Myocyte (in vitro differentiated cells): ENCODE data around the gene GRAMD1B. TPM values are rescaled to one million over a fixed set of nuclear protein-coding genes. Genes with fewer than 3 reads are reported as not detected.
"Not testable (repeated sequence)": the region's sequence is repeated elsewhere in the genome, so short reads cannot be mapped to it uniquely, and the experiment has no call there.

Source experiments
- DNase-seq: peaks from one replicate; pipeline ENCODE4 v3.0.0-alpha.2; 2012; ENCODE audit warnings: low read depth
- total RNA-seq: library from RNA; depleted of rRNA; stranded (reverse); fragments of >200 nt; gene quantifications from 2 replicates; pipeline ENCODE4 v1.2.3, GENCODE V29; 2014

The GRAMD1B gene
- total RNA-seq, 1 donor from 2014 or later = 27.3 TPM

DNA sequence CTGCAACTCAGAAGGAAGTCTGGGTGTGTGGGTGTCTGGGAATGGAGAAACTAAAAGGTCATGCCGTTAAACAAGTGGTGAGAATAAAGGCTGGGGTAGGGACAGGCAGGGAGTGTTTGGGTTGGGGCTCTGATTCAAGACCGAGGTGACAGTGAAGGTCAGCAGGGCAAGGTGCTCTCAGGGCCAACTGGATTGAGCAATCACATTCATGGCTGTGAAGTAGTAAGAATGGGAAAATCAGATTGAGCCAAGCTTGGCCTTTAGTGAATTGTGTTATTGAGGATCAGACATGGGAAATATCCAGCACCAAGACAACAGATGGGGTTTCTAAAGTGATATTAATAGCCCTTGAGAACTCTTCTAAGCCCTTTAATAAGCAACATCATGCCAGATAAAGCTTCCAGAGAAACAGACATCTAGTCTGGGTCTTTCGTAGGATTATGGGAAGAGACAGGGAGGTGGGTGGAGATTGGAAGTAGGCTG is 200.1 kb downstream of the GRAMD1B start:
- DNase-seq = peak; percentile 24

DNA sequence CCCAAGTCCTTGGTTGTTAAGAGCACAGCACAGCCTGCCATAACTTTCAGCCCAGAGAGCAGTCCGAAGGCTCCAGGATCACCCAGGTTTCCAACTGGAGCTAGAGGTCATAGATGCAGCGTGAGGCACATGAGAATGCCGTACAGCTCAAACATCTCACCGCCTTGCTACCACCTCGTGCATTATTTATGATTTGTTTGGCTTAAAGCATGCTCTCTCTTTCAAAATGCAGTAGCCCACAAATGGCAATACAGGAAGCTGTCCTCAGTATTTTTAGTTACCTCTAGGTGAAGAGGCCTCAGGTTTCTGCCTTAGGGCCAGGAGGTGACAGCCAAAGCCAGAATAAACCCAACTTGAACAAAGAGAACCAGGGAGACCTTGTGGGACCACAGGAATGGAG is 210.0 kb downstream of the GRAMD1B start:
- no peak for DNase-seq

DNA sequence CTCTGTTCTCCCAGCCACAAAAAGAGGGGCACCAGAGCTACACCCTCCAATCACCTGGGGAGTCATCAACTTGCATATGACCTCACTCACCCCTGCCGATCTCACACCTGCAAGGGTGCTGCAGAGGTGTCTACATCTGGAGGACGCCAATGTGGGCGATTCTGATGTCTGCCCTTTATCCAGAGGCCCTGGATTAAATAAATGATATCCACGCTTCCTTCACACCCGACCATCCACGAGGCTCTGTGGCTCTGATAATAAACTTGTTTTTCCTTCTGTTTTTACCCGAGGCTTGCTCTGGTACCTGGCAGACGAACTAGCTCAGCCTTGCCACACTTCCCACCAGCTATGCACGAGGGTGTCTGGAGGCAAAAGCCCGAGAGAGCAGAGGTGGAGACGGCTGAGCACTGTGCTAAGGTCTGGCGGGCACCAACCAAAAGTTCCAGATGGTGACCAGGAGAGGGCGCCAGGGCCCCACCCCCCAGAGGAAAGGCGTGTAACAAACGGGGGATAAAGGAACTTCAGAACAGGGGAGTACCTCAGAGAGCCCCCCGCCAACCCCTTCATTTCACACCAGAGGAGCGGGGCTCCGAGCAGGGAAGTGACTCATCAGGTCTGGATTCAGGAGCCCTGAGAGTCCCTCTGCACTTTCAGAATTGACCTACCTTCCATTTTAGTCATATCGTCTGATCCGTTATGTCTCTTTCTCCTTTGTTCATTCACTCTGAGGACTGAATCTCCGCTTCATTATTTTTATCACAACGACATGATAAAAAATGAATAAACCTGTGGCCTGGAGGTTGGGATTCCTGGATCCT is 210.8 kb downstream of the GRAMD1B start:
- peak; percentile 50 for DNase-seq

DNA sequence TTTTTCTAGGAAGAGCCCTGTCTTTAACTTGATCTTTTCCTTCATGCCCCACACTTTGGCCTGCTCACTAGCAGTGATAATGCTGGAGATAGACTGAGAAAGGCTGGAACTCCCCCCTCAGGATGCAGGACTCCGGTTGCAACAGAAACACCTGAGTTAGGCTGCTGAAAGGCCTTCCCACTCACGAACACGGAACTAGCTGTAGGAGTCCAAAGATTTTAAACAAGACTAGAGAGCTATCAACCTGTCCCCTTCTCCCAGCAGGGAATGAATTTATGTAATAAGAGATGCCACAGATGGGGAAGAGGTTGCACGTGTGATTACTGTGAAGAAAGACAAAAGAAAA is 211.4 kb downstream of the GRAMD1B start:
- DNase-seq = no peak

DNA sequence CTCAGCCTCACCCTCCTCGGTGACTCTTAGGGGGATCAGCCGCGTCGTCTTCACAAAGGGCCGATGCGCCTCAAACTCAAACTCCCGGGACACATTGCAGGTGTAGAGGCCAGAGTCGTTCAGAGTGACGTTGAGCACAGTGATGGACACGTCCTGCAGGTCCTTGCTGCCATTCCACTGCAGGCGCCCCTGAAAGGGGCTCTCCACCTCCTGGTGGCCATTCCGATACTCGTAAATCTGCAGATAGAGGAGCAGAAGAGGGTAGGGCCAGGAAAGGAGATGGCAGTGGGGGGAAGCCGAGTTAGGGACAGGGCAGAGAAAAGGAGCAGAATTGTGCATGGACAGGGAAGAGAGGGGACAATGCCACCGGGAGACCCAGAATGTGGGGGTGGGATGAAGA is 212.4 kb downstream of the GRAMD1B start:
- no peak for DNase-seq

DNA sequence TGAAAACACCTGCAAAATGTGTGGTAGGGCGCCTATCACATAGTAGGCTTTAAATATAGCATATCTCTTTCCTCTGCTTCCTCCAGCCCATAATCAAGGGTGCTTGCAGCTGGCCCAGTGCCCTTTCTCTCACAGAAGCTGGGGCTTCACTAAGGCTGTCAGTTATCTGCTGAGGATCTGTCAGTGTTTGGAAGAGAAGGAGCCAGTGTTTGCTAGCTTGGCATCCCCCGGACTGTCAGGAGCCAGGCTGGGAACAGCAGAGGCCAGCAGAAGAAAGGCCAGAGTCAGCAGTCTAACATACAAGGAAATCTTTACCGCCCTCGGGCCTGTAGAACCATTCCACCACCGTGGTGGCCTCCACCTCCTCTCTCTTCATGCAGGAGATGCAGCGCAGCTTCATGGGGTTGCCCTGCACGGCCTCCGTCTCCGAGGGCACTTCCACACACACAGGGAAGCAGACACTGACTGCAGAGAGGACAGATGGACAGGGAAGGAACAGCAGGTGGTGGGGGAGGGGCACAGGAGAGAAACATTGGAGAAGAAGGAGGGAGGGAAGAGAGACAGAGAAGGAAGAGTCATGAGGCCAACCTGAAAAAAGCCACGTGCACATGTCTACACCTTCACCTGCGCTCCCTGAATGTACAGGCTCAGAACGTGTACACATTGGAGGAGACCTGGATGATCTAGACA is 215.4 kb downstream of the GRAMD1B start:
- no peak for DNase-seq

DNA sequence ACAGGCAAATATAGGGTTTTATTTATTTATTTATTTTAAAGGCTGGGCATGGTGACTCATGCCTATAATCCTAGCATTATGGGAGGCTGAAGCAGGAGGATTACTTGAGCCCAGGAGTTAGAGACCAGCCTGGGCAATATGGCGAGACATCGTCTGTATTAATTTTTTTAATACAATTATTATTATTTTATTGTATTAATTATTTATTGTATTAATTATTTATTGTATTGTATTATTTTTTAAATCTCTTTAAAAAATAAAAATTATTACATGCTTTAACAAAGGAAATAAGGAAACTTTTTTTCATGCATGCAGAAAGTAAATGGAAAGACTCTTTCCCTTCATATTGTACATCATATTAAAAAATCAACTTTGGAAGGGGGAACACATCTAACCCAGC is 220.8 kb downstream of the GRAMD1B start:
- no peak for DNase-seq

DNA sequence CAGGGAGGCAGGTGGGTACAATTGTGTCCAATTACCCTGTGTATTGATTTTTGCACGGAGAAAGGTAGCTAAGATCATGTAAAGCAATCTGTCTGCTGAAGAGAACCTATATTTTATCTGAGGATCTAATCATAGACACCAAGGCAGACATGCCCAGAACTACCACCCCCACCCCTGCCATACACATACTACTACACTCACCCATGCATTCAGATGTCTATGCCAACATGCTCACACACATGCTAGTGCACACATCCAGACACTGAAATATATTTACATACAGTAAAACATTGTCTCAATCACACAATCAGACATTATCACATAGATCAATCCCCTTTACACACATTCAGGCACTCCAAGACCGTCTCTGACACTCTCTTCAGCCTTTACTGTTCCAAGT is 222.5 kb downstream of the GRAMD1B start:
- no peak for DNase-seq

DNA sequence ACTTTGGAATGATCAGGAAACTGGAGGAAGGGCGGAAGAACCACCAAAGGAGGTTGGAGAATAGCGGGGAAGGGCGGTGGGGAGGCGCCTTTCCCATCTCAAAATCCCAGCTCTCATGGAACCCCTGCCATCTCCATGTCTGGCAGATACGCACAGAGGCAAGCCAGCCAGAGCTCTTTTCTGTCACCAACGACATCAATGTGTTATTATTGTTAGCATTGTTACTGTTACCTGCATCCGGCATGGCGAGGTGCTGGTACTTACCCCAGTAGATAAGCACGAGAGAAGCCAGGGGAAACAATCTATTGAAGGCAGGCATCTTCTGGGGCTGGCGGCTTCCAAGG is 223.4 kb downstream of the GRAMD1B start:
- DNase-seq = no peak

DNA sequence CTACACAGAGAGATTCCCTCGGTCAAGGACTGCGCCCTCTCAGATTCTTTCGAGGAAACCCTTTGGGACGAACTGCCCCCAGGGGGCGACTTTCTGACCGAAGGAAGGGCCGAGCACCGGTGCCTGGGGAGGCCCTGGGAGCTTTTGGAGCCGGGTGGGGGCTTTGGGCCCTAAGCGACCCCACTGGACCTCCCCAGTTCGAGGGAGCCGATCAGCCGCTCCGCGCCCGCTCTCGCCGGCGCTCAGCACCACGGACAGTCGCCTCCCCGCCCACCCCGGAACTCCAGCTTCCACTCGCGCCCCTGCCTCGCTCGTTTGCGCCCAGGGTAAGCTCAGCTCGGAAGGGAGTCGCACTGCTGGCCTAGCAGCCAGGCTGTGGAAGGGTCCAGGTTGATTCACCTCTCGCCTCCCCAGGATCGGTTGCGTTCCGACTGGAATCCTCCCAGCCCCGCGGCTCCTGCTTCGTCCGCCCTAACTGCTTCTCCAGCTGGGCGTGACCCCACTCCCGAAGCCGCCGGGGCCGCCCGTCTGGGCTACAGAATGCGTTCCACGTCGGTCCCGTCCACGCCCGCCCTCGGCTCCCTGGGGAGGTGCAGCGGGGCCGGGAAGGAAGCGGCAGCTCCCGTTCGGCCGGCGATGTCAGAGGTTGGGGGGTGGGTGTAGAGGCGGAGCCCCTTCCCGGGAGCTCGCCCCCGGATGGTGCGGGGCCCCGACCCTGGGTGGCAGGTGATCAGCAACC is 223.9 kb downstream of the GRAMD1B start:
- peak; percentile 48 for DNase-seq

DNA sequence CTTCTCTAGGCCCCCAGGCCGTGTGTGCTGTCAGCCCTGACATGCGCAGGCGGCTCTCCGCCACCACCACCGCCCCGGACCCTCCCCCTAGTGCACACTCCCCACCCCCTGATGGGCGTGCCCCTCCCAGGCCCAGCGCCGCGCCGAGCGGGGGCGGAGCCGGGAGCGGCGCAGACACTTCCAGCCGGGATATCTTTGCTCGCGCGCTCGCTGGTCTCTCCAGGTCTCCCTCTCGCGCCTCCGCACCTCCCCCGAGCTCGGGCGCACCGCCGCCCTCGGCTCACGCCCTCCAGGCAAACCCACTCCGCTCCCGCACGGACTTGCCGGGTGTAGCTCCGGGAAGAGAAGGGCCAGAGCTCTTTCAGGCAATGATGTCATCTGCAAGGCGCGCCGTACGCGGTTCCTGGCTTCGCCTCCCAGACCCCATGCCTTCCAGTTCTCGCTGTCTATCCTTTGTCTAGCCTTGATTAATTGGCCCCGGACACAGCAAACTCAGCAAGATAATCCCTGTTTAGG is 224.6 kb downstream of the GRAMD1B start, which contains the start of gene SCN3B:
Gene SCN3B, minus strand, starts transcription at position 59 of the 516 bp plus-strand sequence. CDS start 823 bp downstream, outside the sequence.
- DNase-seq = peak; percentile 70

DNA sequence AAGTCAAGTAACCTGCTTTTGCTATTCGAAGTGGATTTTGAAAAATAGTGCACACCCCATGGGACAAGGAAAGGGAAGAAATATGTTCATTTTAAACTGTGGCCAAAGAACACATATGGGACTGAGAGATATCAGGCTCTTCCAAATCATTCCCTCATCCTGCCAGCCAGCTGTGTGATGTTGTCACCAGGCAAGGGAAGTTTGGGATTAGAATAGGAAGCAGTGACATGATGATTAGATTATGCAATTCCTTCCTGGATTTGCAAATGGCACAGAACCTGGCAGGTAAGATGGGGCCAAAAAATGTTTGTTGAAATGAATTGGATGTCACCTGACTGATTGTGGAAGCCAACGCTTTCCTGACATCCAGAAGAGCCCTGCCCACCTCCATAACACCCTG is 229.2 kb downstream of the GRAMD1B start:
- no peak for DNase-seq

DNA sequence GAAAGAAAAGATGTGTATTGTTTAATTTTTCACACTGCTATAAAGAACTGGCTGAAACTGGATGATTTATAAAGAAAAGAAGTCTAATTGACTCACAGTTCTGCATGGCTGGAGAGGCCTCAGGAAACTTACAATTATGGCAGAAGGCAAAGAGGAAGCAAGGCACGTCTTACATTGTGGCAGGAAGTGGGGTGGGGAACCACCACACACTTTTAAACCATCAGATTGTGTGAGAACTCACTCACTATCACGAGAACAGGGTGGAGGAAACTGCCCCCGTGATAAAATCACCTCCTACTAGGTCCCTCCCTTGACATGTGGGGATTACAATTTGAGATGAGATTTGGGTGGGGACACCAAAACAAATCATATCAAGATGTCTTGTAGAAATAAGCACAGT is 229.9 kb downstream of the GRAMD1B start:
- not testable (repeated sequence) for DNase-seq

DNA sequence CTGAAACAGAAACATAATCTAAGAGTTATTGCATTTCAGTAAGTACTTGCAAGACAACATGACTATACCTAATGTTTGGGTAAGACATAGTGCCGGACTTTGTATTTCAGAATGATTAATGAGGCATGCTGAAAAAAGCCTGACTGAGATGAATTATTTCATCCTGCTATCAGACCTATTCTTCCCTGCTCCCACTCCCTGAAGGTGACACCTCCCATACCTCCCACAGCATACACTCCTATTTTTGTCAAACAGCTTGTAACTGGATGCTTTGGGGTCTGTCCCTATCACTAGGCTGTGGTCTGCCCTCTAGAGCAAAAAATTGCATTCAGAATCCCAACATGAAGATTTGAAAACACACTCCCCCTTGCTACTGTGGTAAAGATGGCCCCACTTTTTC is 235.2 kb downstream of the GRAMD1B start:
- no peak for DNase-seq

DNA sequence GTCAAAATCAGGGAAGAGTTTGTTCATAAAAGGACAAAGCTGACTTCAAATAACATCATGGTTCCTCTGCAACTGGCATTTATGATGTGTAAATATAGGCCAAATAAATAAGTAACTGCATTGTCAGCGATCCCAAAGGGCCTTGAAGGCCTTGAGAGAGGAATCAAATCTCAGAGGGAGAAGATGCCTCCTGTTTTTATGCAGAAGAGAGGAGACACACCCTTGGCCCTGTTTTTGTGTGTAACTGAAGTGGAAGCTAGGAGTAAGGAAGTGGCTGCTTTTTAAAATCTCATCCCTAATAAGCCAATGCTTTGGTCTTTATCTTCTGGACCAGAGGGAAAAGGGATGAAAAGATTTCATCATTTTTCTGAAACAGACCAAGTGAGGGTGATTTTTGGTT is 240.0 kb downstream of the GRAMD1B start:
- no peak for DNase-seq

DNA sequence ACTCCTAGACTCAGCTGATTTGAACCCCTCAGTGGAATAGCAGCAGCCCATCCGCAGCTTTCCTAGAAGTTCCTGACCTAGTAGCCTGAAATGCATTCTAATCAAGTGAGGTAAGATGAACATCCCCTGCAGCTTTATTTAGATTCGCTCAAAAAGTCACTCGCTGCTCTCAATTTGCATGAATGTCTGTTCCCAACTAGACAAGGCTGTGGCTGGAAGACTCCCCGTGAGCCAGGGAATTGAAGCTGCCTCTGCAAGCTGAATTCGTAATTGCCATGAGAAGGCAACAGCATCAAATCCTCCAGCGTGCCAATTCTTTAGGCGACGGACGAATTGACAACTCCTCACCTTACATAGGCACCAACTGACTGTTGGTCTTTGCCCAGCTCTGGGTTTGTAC is 241.5 kb downstream of the GRAMD1B start:
- no peak for DNase-seq

DNA sequence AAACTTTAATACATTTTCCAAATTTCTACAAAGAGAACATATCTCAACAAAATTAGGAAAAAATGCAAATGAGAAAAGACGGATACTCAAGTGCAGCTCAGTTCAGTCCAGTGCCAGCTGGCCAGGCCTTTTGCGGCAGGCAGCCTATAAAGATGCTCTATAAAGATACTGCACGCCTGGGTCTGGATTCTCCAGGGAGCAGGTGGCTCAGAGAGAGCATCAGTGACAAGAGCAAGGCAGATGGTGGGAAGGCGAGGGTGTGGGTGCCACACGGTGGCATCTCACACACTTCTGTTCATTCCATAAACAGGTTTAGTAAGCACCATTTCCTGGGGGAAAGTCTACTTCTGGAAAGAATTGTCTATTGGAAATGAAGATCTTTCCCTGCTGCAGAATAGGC is 242.5 kb downstream of the GRAMD1B start:
- DNase-seq = no peak

DNA sequence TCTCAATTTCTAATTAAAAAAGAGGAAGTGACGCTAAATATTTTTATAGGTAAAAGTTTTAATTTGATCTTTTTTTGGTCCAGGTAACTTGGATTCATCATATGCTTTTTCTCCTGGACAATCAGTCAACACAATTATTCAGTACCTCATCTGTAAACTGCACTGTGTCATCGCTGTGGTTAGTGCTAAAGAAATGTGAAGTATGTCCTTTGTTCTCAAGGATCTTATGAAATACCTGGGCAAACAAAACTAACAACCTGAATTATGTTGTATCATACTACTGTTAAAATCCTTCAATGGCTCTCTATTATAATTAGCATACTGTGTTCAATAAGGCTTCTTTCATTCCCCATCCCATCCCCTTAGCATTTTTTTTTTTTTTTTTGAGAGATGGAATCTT is 244.2 kb downstream of the GRAMD1B start:
- DNase-seq = no peak
